ENCODE results near the gene TBC1D5. TPM values are rescaled to one million over a fixed set of nuclear protein-coding genes. Genes with fewer than 3 reads are reported as not detected.

TBC1D5 gene
- total RNA-seq, 1 experiment from 2014 or later: 30.4 TPM

DNA sequence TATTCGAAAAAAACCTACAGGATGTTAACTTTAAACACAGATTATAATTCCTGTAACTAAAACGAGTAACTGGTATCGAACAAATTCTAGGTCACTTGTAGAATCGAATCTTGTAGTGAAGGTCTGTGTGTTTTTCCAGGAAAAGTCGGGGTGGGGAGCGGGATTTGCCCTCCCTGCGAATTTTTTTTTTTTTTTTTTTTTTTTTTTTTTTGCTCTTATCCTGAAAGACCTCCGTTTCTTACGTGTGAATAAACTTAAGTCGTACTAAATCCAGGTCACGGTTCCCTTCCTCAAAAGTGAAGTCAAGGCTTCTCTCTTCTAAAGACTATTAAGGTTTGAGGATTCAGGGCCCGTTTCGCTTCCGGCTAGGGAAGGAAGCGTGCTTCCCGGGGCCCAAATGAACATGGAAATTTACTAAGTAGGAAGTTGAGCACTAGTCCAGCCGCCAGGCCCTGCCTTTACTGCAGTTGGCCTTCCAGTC is 770 bp downstream of the TBC1D5 start:
- intact Hi-C loops (cut with micrococcal nuclease; ENCODE audit: unreplicated experiment): no loop called here

DNA sequence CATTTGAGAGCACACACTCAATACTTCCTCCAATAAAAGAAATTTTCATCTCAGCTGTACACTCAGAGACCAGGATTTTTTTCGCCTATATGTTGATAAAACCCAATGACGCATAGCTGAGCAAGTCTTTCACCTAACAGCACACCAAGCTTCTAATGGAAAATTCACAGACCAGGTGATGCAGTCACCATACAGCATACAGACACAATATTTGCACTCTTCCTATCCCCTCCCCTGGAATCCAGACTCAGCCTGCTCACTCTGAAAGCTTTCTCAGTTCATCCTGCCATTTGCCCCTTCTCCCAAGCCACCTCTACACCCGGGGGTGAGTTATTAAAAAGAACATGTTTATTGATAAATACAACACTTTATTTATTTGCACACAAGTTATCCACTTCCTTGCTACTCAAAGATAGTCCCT is 1.7 kb downstream of the TBC1D5 start:
- peak; percentile 61 for DNase-seq (ENCODE audit: low read depth, low spot score)
- peaks cover 11% of the 10 kb centered on the region for H3K4me1 ChIP-seq (ENCODE audit: control insufficient read depth, insufficient read depth, low read length)
- CTCF ChIA-PET: no interaction called here
- peak; percentile 7; the same call in 1 of the 2 replicates for ATAC-seq
- intact Hi-C loops (cut with micrococcal nuclease; ENCODE audit: unreplicated experiment) (no loop called here), in situ Hi-C loops (cut with HindIII; ENCODE audit: low pct_unique_long_range_greater_than_20kb, low sequenced_read_pairs) (no loop called here)
- no peaks in the 10 kb centered on the region for H3K27me3 ChIP-seq (ENCODE audit: control insufficient read depth, insufficient read depth, low read length)
- H3K9me3 ChIP-seq (ENCODE audit: control insufficient read depth, insufficient read depth, low read depth, low read length): no peaks in the 10 kb centered on the region
- POLR2A ChIA-PET: interaction anchor here (0.8 kb wide), 1 partner anchor 948 kb away, joined by 3 read pairs; no protein-coding TSS in a partner anchor
- H3K27ac ChIP-seq (ENCODE audit: low read length): peak overlapping the region; percentile 96
- no peaks in the 10 kb centered on the region; the same call in 1 of the 2 replicates for H3K36me3 ChIP-seq (ENCODE audit: control insufficient read depth, insufficient read depth, low read length)
- no peak for TF ChIP-seq SIN3A (IDR thresholded peaks at IDR 0.05; ENCODE audit: borderline replicate concordance, insufficient read depth, low read depth, low read length)
- TF ChIP-seq, protein P1, sequence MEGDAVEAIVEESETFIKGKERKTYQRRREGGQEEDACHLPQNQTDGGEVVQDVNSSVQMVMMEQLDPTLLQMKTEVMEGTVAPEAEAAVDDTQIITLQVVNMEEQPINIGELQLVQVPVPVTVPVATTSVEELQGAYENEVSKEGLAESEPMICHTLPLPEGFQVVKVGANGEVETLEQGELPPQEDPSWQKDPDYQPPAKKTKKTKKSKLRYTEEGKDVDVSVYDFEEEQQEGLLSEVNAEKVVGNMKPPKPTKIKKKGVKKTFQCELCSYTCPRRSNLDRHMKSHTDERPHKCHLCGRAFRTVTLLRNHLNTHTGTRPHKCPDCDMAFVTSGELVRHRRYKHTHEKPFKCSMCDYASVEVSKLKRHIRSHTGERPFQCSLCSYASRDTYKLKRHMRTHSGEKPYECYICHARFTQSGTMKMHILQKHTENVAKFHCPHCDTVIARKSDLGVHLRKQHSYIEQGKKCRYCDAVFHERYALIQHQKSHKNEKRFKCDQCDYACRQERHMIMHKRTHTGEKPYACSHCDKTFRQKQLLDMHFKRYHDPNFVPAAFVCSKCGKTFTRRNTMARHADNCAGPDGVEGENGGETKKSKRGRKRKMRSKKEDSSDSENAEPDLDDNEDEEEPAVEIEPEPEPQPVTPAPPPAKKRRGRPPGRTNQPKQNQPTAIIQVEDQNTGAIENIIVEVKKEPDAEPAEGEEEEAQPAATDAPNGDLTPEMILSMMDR (IDR thresholded peaks at IDR 0.05): no peak
- TF ChIP-seq TCF7L2 (IDR thresholded peaks at IDR 0.05; ENCODE audit: low read depth, low read length): no peak
- no TSS peak for BruUV-seq (replicated peaks)
- H3K4me3 ChIP-seq (ENCODE audit: low read depth in 2 of 2, low read length in 2 of 2): peak overlapping the region; percentile 66 to 86

More for the DNA sequence above, 770 bp downstream of the TBC1D5 start:
- Histone ChIP-seq H3K4me3 (ENCODE audit: low read depth in 2 of 2, low read length in 2 of 2) (peak overlapping the region; percentile 66 to 86), H3K27ac (ENCODE audit: low read length) (peak overlapping the region; percentile 96), H3K27me3 (ENCODE audit: control insufficient read depth, insufficient read depth, low read length) (no peaks in the 10 kb centered on the region), H3K36me3 (ENCODE audit: control insufficient read depth, insufficient read depth, low read length) (no peaks in the 10 kb centered on the region; the same call in 1 of the 2 replicates), H3K4me1 (ENCODE audit: control insufficient read depth, insufficient read depth, low read length) (peaks cover 11% of the 10 kb centered on the region), H3K9me3 (ENCODE audit: control insufficient read depth, insufficient read depth, low read depth, low read length) (no peaks in the 10 kb centered on the region)
- DNase-seq (ENCODE audit: low read depth, low spot score): no peak
- ChIA-PET CTCF (interaction anchor here (0.5 kb wide), 1 partner anchor 20 kb away, joined by 3 read pairs; no protein-coding TSS in a partner anchor), POLR2A (no interaction called here)
- in situ Hi-C loops (cut with HindIII; ENCODE audit: low pct_unique_long_range_greater_than_20kb, low sequenced_read_pairs): no loop called here
- TF ChIP-seq TCF7L2 (IDR thresholded peaks at IDR 0.05; ENCODE audit: low read depth, low read length) (no peak), SIN3A (IDR thresholded peaks at IDR 0.05; ENCODE audit: borderline replicate concordance, insufficient read depth, low read depth, low read length) (no peak), POLR2AphosphoS5 (IDR thresholded peaks at IDR 0.05; ENCODE audit: low read depth, low read length) (no peak)
- TF ChIP-seq, protein P1 (IDR thresholded peaks at IDR 0.05): no peak
- TF ChIP-seq, protein P2, sequence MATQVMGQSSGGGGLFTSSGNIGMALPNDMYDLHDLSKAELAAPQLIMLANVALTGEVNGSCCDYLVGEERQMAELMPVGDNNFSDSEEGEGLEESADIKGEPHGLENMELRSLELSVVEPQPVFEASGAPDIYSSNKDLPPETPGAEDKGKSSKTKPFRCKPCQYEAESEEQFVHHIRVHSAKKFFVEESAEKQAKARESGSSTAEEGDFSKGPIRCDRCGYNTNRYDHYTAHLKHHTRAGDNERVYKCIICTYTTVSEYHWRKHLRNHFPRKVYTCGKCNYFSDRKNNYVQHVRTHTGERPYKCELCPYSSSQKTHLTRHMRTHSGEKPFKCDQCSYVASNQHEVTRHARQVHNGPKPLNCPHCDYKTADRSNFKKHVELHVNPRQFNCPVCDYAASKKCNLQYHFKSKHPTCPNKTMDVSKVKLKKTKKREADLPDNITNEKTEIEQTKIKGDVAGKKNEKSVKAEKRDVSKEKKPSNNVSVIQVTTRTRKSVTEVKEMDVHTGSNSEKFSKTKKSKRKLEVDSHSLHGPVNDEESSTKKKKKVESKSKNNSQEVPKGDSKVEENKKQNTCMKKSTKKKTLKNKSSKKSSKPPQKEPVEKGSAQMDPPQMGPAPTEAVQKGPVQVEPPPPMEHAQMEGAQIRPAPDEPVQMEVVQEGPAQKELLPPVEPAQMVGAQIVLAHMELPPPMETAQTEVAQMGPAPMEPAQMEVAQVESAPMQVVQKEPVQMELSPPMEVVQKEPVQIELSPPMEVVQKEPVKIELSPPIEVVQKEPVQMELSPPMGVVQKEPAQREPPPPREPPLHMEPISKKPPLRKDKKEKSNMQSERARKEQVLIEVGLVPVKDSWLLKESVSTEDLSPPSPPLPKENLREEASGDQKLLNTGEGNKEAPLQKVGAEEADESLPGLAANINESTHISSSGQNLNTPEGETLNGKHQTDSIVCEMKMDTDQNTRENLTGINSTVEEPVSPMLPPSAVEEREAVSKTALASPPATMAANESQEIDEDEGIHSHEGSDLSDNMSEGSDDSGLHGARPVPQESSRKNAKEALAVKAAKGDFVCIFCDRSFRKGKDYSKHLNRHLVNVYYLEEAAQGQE (IDR thresholded peaks at IDR 0.05; ENCODE audit: insufficient read depth in 1 of 2, low read depth in 2 of 2, low read length in 1 of 2): no peak
- BruUV-seq (replicated peaks): no TSS peak
- ATAC-seq: no peak

All from Panc1 (cell line).